K562 (cell line): ENCODE measurements around the gene PLA2G15. TPM values are rescaled to one million over a fixed set of nuclear protein-coding genes. Genes with fewer than 3 reads are reported as not detected.

Source experiments
- ATAC-seq: fragments of 200-7000 bp; cut with Tn5 transposase; 3 replicates; pipeline ENCODE4 v1.9.1; 2020; ENCODE audit warnings: moderate library complexity
- BruUV-seq: library from RNA; stranded (reverse); fragments of 400-500 nt; replicated peaks from 2 replicates; lab custom pipeline; 2021; lab: Mats Ljungman, UMichigan
- CTCF ChIA-PET: fragments of 300-600 bp; formaldehyde crosslinking; extraction: SDS; loops from one replicate; lab custom pipeline; 2021; ENCODE audit warnings: low intra/inter-chr PET ratio; lab: Yijun Ruan, JAX
- POLR2A ChIA-PET: fragments of 300-600, 350-650 bp; sonication (Branson Sonifier 250); formaldehyde crosslinking; extraction: SDS; loops from one replicate; lab custom pipeline; 2021; ENCODE audit warnings: antibody characterized with exemption, inconsistent platforms; lab: Yijun Ruan, JAX
- DNase-seq, 4 experiments: peaks; one replicate each; pipeline versions ENCODE4 v3.0.0 to v3.0.0-alpha.2; 2011 to 2018; ENCODE audit warnings: low spot score in 3 of 4, mixed read lengths in 3 of 4; ENCODE audit errors: extremely low read depth in 1 of 4
- FAIRE-seq: peaks from 2 replicates; lab custom pipeline; 2011; peaks lifted over from hg19 to GRCh38; lab: Jason Lieb, UNC
- H2AFZ ChIP-seq: 2 replicates; pipeline ENCODE4 v1.6.0; 2011; ENCODE audit warnings: low read depth, low read length, control low read depth, inconsistent platforms
- H3K27ac ChIP-seq: fragments of 200-600 bp; 3 replicates; pipeline ENCODE4 v1.8.0; 2011; ENCODE audit warnings: low read depth, mild to moderate bottlenecking, control low read depth, inconsistent platforms, low read length, moderate library complexity, mixed read lengths; ENCODE audit errors: extremely low read depth
- H3K27me3 ChIP-seq, 2 experiments: fragments of 300-600 bp in 1 of 2; 2 replicates in 1 of 2; 3 replicates in 1 of 2; pipeline versions ENCODE4 v1.6.0 to v1.8.0; 2011; ENCODE audit warnings: inconsistent platforms in 2 of 2, low read length in 2 of 2, mild to moderate bottlenecking in 1 of 2, mixed read lengths in 1 of 2, moderate library complexity in 1 of 2; ENCODE audit not compliant: control insufficient read depth in 2 of 2, insufficient read depth in 2 of 2
- H3K36me3 ChIP-seq: fragments of 300-600 bp; 3 replicates; pipeline ENCODE4 v1.8.0; 2011; ENCODE audit warnings: mild to moderate bottlenecking, low read length, inconsistent platforms; ENCODE audit not compliant: control insufficient read depth, insufficient read depth
- H3K4me1 ChIP-seq, 2 experiments: fragments of 200-600 bp in 1 of 2; replicated peaks in 1 of 2; 2 replicates in 1 of 2; 3 replicates in 1 of 2; pipeline versions ENCODE4 v1.5.1 to v1.8.0; 2011; ENCODE audit warnings: inconsistent platforms in 2 of 2, low read length in 2 of 2, mild to moderate bottlenecking in 1 of 2, mixed read lengths in 1 of 2, moderate library complexity in 1 of 2; ENCODE audit not compliant: control insufficient read depth in 2 of 2, insufficient read depth in 2 of 2
- H3K4me2 ChIP-seq: 2 replicates; pipeline ENCODE4 v1.6.1; 2011; ENCODE audit warnings: low read length, control low read depth, inconsistent platforms, mixed read lengths; ENCODE audit not compliant: insufficient read depth
- H3K4me3 ChIP-seq: fragments of 200-600 bp; sonication (generic), shearing (Covaris generic); 2 replicates; pipeline ENCODE4 v1.5.1; 2016; ENCODE audit warnings: control low read depth, inconsistent platforms
- H3K79me2 ChIP-seq: fragments of 200-600 bp; 3 replicates; pipeline ENCODE4 v1.8.0; 2011; ENCODE audit warnings: low read length, inconsistent platforms; ENCODE audit not compliant: control insufficient read depth, insufficient read depth
- H3K9ac ChIP-seq, 2 experiments: 2 replicates each; pipeline versions ENCODE4 v1.6.0 to v1.6.1; 2011; ENCODE audit warnings: low read depth in 2 of 2, low read length in 2 of 2, control low read depth in 1 of 2, inconsistent platforms in 1 of 2, mild to moderate bottlenecking in 1 of 2, mixed read lengths in 1 of 2; ENCODE audit not compliant: insufficient read depth in 1 of 2
- H3K9me1 ChIP-seq: one replicate; pipeline ENCODE4 v1.6.0; 2011; ENCODE audit warnings: inconsistent platforms, mild to moderate bottlenecking, low read length, moderate library complexity; ENCODE audit not compliant: control insufficient read depth, insufficient read depth
- H3K9me3 ChIP-seq: replicated peaks from 2 replicates; pipeline ENCODE4 v1.5.1; 2011; ENCODE audit warnings: low read depth, low read length, inconsistent platforms; ENCODE audit not compliant: control insufficient read depth, insufficient read depth
- H4K20me1 ChIP-seq: replicated peaks from 2 replicates; pipeline ENCODE4 v1.6.1; 2011; ENCODE audit warnings: low read length, inconsistent platforms, mixed read lengths; ENCODE audit not compliant: control insufficient read depth, insufficient read depth
- DMBX1 ChIP-seq: fragments of 250-450 bp; sonication (Bioruptor Pico); IDR thresholded peaks from 2 replicates; pipeline ENCODE4 v1.8.0; 2022; ENCODE audit warnings: inconsistent platforms, mild to moderate bottlenecking, moderate library complexity, borderline replicate concordance
- MEF2D ChIP-seq: conservative IDR thresholded peaks from 2 replicates; pipeline ENCODE4 v1.6.1; 2016; ENCODE audit warnings: low read depth, missing genetic modification characterization, missing compliant biosample characterization
- WGBS: fragments of 100-300 bp; shearing (Covaris generic); methylation state at CpG from one replicate; pipeline ENCODE4 v1.1.6; 2016; ENCODE audit warnings: low coverage, mixed read lengths; ENCODE audit not compliant: insufficient coverage; ENCODE audit errors: missing lambda C conversion rate; 5-methylcytosine and 5-hydroxymethylcytosine counted together
- in situ Hi-C: fragments of 300-500 bp; cut with MboI; formaldehyde crosslinking; loops from 4 replicates; pipeline ENCODE4 v1.15.0; 2018; ENCODE audit warnings: inconsistent platforms, mixed read lengths
- intact Hi-C: fragments of 100-400 bp; cut with micrococcal nuclease; formaldehyde crosslinking; loops from 2 replicates; pipeline ENCODE4 v1.14.2; 2022
- polyA plus RNA-seq, 8 experiments: library from polyadenylated mRNA; depleted of rRNA in 4 of 8; stranded (reverse) in 5 of 8; unstranded in 3 of 8; fragments of >200 nt; fragmentation: Nextera tagmentation in 2 of 8; fragmentation: Illumina TruSeq in 1 of 8; extraction: Ambion mirVana in 2 of 8; extraction: Trizol in 1 of 8; gene quantifications; 2 replicates each; pipeline versions ENCODE4 v1.2.1 to v1.2.3, GENCODE V29; 2011 to 2014; ENCODE audit warnings: inconsistent platforms in 1 of 8, missing spikeins in 1 of 8
- total RNA-seq, 7 experiments: library from RNA; depleted of rRNA in 6 of 7; stranded (reverse); fragments of >200 nt in 6 of 7; fragmentation: Illumina TruSeq in 2 of 7; extraction: Trizol in 2 of 7; gene quantifications; 2 replicates each; pipeline versions ENCODE4 v1.2.1 to v1.2.3, GENCODE V29; 2011 to 2021; ENCODE audit warnings: low replicate concordance in 1 of 7

PLA2G15 gene
- total and polyA plus RNA-seq, 9 of the 15 experiments (the other 6 are each of a cell fraction or from before 2014, with no cell fraction given), result 0.42 to 8.6 (median 4.8) TPM

- H3K27ac ChIP-seq, result no peak overlapping the region
- ATAC-seq, result no peak
- no peak overlapping the region for H3K4me2 ChIP-seq
- DNase-seq, result peak in 1 of 4 experiments; percentile 9
- no peak for FAIRE-seq
- in situ Hi-C loops (loop anchor here (10.0 kb wide), 1 partner anchor 152 kb away; no protein-coding TSS in a partner anchor), intact Hi-C loops (no loop called here)
- H3K36me3 ChIP-seq, result peaks cover 77% of the 10 kb centered on the region; the same call in 2 of the 3 replicates
- no peak overlapping the region for H2AFZ ChIP-seq
- no peaks in the 10 kb centered on the region for H3K27me3 ChIP-seq
- no peak overlapping the region for H3K4me3 ChIP-seq
- TF ChIP-seq MEF2D (tag), result peak; percentile 64; the same call in 1 of the 2 replicates
- TF ChIP-seq DMBX1 (CRISPR knock-in tag), result no peak
- H3K9ac ChIP-seq, result peak overlapping the region in 1 of 2 experiments; percentile 17; a peak in 1 of 4 replicates
- no TSS peak for BruUV-seq
- WGBS, result 78% methylated on average over 3 of the region's 3 CpGs
- no peaks in the 10 kb centered on the region for H3K9me3 ChIP-seq
- no peaks in the 10 kb centered on the region; the same call in 1 of the 2 replicates for H4K20me1 ChIP-seq
- H3K79me2 ChIP-seq, result peaks cover 4% of the 10 kb centered on the region; the same call in 1 of the 3 replicates
- ChIA-PET POLR2A (interaction anchor here (0.6 to 1.8 kb wide), 3 partner anchors 10 to 605 kb away, joined by 3 to 8 read pairs (median 3); no protein-coding TSS in a partner anchor), CTCF (no interaction called here)
- H3K9me1 ChIP-seq, result no peaks in the 10 kb centered on the region
- peaks cover 0 to 10% of the 10 kb centered on the region in 2 experiments; a peak in 1 of 5 replicates for H3K4me1 ChIP-seq
These were observed 17.9 kb upstream of the PLA2G15 start for GRCh38 chr16:68227183-68227793.
